Spleen (tissue), 7 donors: ENCODE measurements around the gene BBOX1.

Experiments
- POLR2A ChIP-seq, 3 donors: fragments of 450-650 bp; IDR thresholded peaks; one replicate each; pipeline ENCODE4 v1.5.1; 2017; ENCODE audit warnings: antibody characterized with exemption in 3 of 3, mild to moderate bottlenecking in 1 of 3
- POLR2AphosphoS5 ChIP-seq, 3 donors: sonication (generic); formaldehyde crosslinking; IDR thresholded peaks; one replicate each; pipeline ENCODE4 v1.5.1; 2017; ENCODE audit warnings: antibody characterized with exemption in 3 of 3
- TF ChIP-seq, protein P1 (sequence below), 11 experiments: fragments of 200-600 bp in 7 of 11; fragments of 450-650 bp in 4 of 11; sonication (generic) in 4 of 11; IDR thresholded peaks in 8 of 11; conservative IDR thresholded peaks in 3 of 11; 1 replicate in 7 of 11; 2 replicates in 4 of 11; pipeline versions ENCODE4 v1.4.0 to v1.8.0; 2016 to 2021; ENCODE audit warnings: antibody characterized with exemption in 11 of 11, inconsistent platforms in 4 of 11, mild to moderate bottlenecking in 1 of 11
- donor health status: DM: no; HTN: no; CAD: no; lungs with moderate emphysema.
- donor health status: DM: no; HTN: no; CAD: no.
- donor health status: DM: no; HTN: no; CAD: no.

DNA sequence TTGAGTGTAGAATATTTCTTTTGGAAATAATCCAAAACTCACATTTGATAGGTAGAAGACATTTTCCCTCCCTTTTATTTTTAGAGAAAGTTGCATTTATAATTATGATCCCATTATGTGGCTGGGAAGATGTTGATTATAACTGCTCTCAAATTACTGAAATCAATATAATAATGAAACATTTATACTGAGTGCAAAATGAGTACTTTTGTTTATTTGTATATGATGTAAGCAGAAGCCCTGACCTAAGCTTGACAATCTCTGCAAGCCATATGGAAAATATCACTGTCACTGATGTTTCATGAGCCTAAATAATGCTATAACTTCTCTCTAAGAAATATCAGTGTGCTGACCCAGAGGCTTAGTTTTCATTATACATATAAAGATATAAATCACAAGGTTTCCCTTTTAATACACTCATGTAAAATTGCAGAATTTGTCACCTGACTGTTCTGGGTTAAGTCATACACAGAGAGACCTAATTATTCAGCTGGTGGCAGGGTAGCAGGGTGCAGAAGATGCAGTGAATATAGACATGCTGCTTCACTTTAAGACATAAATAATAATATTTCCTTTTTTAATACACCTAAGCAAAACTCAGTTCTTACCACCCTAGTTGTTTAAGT is 99.2 kb downstream of the BBOX1 start:
- TF ChIP-seq, protein P1, sequence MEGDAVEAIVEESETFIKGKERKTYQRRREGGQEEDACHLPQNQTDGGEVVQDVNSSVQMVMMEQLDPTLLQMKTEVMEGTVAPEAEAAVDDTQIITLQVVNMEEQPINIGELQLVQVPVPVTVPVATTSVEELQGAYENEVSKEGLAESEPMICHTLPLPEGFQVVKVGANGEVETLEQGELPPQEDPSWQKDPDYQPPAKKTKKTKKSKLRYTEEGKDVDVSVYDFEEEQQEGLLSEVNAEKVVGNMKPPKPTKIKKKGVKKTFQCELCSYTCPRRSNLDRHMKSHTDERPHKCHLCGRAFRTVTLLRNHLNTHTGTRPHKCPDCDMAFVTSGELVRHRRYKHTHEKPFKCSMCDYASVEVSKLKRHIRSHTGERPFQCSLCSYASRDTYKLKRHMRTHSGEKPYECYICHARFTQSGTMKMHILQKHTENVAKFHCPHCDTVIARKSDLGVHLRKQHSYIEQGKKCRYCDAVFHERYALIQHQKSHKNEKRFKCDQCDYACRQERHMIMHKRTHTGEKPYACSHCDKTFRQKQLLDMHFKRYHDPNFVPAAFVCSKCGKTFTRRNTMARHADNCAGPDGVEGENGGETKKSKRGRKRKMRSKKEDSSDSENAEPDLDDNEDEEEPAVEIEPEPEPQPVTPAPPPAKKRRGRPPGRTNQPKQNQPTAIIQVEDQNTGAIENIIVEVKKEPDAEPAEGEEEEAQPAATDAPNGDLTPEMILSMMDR (IDR thresholded peaks at IDR 0.05 in 8 of 11, conservative IDR thresholded peaks at IDR 0.05 in 3 of 11), result no peak
- no peak for TF ChIP-seq POLR2AphosphoS5 (IDR thresholded peaks at IDR 0.05)
- TF ChIP-seq POLR2A (IDR thresholded peaks at IDR 0.05), result no peak
